BLaER1 treated with 17β-estradiol and CSF1 and Interleukin-3, amounts not matched to agents 10 nM and 100 nM (cell line): ENCODE results near the gene RNF212.

Source experiments
- H3K27ac ChIP-seq, 11 experiments: shearing (Covaris generic); formaldehyde crosslinking; 2 replicates each; pipeline ENCODE4 v1.8.1; 2022
- H3K27me3 ChIP-seq, 11 experiments: shearing (Covaris generic); formaldehyde crosslinking; 2 replicates each; pipeline ENCODE4 v1.8.1; 2022
- H3K36me3 ChIP-seq, 11 experiments: shearing (Covaris generic); formaldehyde crosslinking; 2 replicates each; pipeline ENCODE4 v1.8.1; 2022
- H3K4me1 ChIP-seq, 10 experiments: shearing (Covaris generic); formaldehyde crosslinking; 2 replicates each; pipeline ENCODE4 v1.8.1; 2022
- H3K4me2 ChIP-seq, 11 experiments: shearing (Covaris generic); formaldehyde crosslinking; 2 replicates each; pipeline ENCODE4 v1.8.1; 2022
- H3K4me3 ChIP-seq, 10 experiments: shearing (Covaris generic); formaldehyde crosslinking; 2 replicates each; pipeline ENCODE4 v1.8.1; 2022
- H3K9ac ChIP-seq, 11 experiments: shearing (Covaris generic); formaldehyde crosslinking; 2 replicates each; pipeline ENCODE4 v1.8.1; 2022
- H3K9me3 ChIP-seq, 11 experiments: shearing (Covaris generic); formaldehyde crosslinking; replicated peaks in 1 of 11; 2 replicates each; pipeline ENCODE4 v1.8.1; 2022
- H4K20me1 ChIP-seq, 11 experiments: shearing (Covaris generic); formaldehyde crosslinking; 2 replicates each; pipeline ENCODE4 v1.8.1; 2022
- Cebpa-rat ChIP-seq, 11 experiments: shearing (Covaris generic); IDR thresholded peaks; 2 replicates each; pipeline ENCODE4 v1.8.1; 2022

The RNF212 gene

GRCh38 chr4:1023075-1023640 lies 90.2 kb downstream of the RNF212 start:
- peaks cover 18 to 36% (median 26%) of the 10 kb centered on the region in 11 experiments for H3K36me3 ChIP-seq
- H3K9me3 ChIP-seq: no peaks in the 10 kb centered on the region
- H3K27ac ChIP-seq: no peak overlapping the region
- H3K9ac ChIP-seq: peak overlapping the region in 2 of 11 experiments; percentile 19 to 54; a peak in 2 of 22 replicates
- no peaks in the 10 kb centered on the region for H3K27me3 ChIP-seq
- H4K20me1 ChIP-seq: peaks cover 0 to 85% (median 66%) of the 10 kb centered on the region in 11 experiments; a peak in 19 of 22 replicates
- H3K4me2 ChIP-seq: peak overlapping the region in 8 of 11 experiments; percentile 86 to 95 (median 90); a peak in 9 of 22 replicates
- H3K4me3 ChIP-seq: no peak overlapping the region
- TF ChIP-seq Cebpa-rat (IDR thresholded peaks at IDR 0.05): no peak
- H3K4me1 ChIP-seq: peaks cover 49 to 67% (median 53%) of the 10 kb centered on the region in 10 experiments

- Histone ChIP-seq H4K20me1 (peaks cover 0 to 85% (median 70%) of the 10 kb centered on the region in 11 experiments; a peak in 19 of 22 replicates), H3K4me2 (peak overlapping the region; percentile 83 to 95 (median 90); a peak in 21 of 22 replicates), H3K36me3 (peaks cover 18 to 36% (median 26%) of the 10 kb centered on the region in 11 experiments), H3K27ac (peak overlapping the region in 1 of 11 experiments; percentile 66; a peak in 2 of 22 replicates), H3K4me1 (peaks cover 54 to 71% (median 58%) of the 10 kb centered on the region in 10 experiments), H3K27me3 (no peaks in the 10 kb centered on the region), H3K9ac (peak overlapping the region in 4 of 11 experiments; percentile 19 to 61 (median 55); a peak in 2 of 22 replicates), H3K9me3 (no peaks in the 10 kb centered on the region), H3K4me3 (no peak overlapping the region)
- TF ChIP-seq Cebpa-rat (IDR thresholded peaks at IDR 0.05): no peak
These were observed 90.7 kb downstream of the RNF212 start for GRCh38 chr4:1022739-1023066.

GRCh38 chr4:1022051-1022738 lies 91.2 kb downstream of the RNF212 start:
- Histone ChIP-seq H3K4me3 (peak overlapping the region in 1 of 10 experiments; percentile 9; a peak in 1 of 20 replicates), H3K27me3 (no peaks in the 10 kb centered on the region), H3K4me1 (peaks cover 59 to 73% (median 63%) of the 10 kb centered on the region in 10 experiments), H3K9ac (peak overlapping the region in 10 of 11 experiments; percentile 6 to 62 (median 50); a peak in 18 of 22 replicates), H3K27ac (peak overlapping the region in 10 of 11 experiments; percentile 20 to 66 (median 52); a peak in 13 of 22 replicates), H3K9me3 (no peaks in the 10 kb centered on the region), H4K20me1 (peaks cover 0 to 85% (median 70%) of the 10 kb centered on the region in 11 experiments; a peak in 19 of 22 replicates), H3K4me2 (peak overlapping the region; percentile 83 to 95 (median 90)), H3K36me3 (peaks cover 18 to 36% (median 26%) of the 10 kb centered on the region in 11 experiments)
- TF ChIP-seq Cebpa-rat (IDR thresholded peaks at IDR 0.05): no peak
